MM.1S (cell line): Measurements from ENCODE around the gene METTL22.

Source experiments
- DNase-seq: peaks from one replicate; pipeline ENCODE4 v3.0.0-alpha.2; 2015
- H2AFZ ChIP-seq: fragments of 300-600 bp; sonication (generic); 2 replicates; pipeline ENCODE4 v1.6.0; 2016; ENCODE audit warnings: antibody characterized with exemption, low read length
- H3F3A ChIP-seq: fragments of 300-600 bp; sonication (generic); 2 replicates; pipeline ENCODE4 v1.6.1; 2016; ENCODE audit warnings: mild to moderate bottlenecking, antibody characterized with exemption, low read length, moderate library complexity, mixed read lengths; ENCODE audit not compliant: insufficient read depth
- H3K27ac ChIP-seq: fragments of 300-600 bp; sonication (generic); 2 replicates; pipeline ENCODE4 v1.5.1; 2016; ENCODE audit warnings: mild to moderate bottlenecking, low read length
- H3K27me3 ChIP-seq: fragments of 300-600 bp; sonication (generic); replicated peaks from 2 replicates; pipeline ENCODE4 v1.6.0; 2016; ENCODE audit warnings: low read length; ENCODE audit not compliant: insufficient read depth
- H3K36me3 ChIP-seq: fragments of 300-600 bp; sonication (generic); replicated peaks from 2 replicates; pipeline ENCODE4 v1.6.1; 2016; ENCODE audit warnings: mild to moderate bottlenecking, low read length, mixed read lengths; ENCODE audit not compliant: insufficient read depth
- H3K4me1 ChIP-seq: fragments of 300-600 bp; sonication (generic); 2 replicates; pipeline ENCODE4 v1.6.1; 2016; ENCODE audit warnings: low read length, mixed read lengths
- H3K4me2 ChIP-seq: fragments of 300-600 bp; sonication (generic); 2 replicates; pipeline ENCODE4 v1.6.0; 2016; ENCODE audit warnings: low read depth, low read length
- H3K4me3 ChIP-seq: fragments of 300-600 bp; sonication (generic); 2 replicates; pipeline ENCODE4 v1.5.1; 2016; ENCODE audit warnings: low read length, mixed read lengths
- H3K79me2 ChIP-seq: fragments of 300-600 bp; sonication (generic); 2 replicates; pipeline ENCODE4 v1.6.1; 2016; ENCODE audit warnings: mixed run types, low read length, mixed read lengths
- H3K9ac ChIP-seq: fragments of 300-600 bp; sonication (generic); 2 replicates; pipeline ENCODE4 v1.6.1; 2016; ENCODE audit warnings: low read length, mixed read lengths
- H3K9me2 ChIP-seq: fragments of 300-600 bp; sonication (generic); replicated peaks from 2 replicates; pipeline ENCODE4 v1.6.1; 2016; ENCODE audit warnings: mild to moderate bottlenecking, low read length, mixed read lengths; ENCODE audit not compliant: insufficient read depth
- H3K9me3 ChIP-seq: fragments of 300-600 bp; sonication (generic); replicated peaks from 2 replicates; pipeline ENCODE4 v1.6.1; 2016; ENCODE audit warnings: mild to moderate bottlenecking, low read length, mixed read lengths; ENCODE audit not compliant: insufficient read depth
- H4K20me1 ChIP-seq: fragments of 300-600 bp; sonication (generic); 2 replicates; pipeline ENCODE4 v1.6.1; 2016; ENCODE audit warnings: mild to moderate bottlenecking, low read length, moderate library complexity, mixed read lengths; ENCODE audit not compliant: insufficient read depth
- CTCF ChIP-seq: fragments of 300-600 bp; sonication (generic); IDR thresholded peaks from 2 replicates; pipeline ENCODE4 v1.5.1; 2016; ENCODE audit warnings: antibody characterized with exemption, low read length, mixed read lengths
- EZH2 ChIP-seq: fragments of 300-600 bp; sonication (generic); optimal IDR thresholded peaks from 2 replicates; pipeline ENCODE3; 2017; ENCODE audit warnings: low read depth, mild to moderate bottlenecking, antibody characterized with exemption, low read length, mixed read lengths
- EZH2phosphoT487 ChIP-seq: fragments of 300-600 bp; sonication (generic); IDR thresholded peaks from 2 replicates; pipeline ENCODE4 v1.6.1; 2018; ENCODE audit warnings: antibody characterized with exemption, low read length

The METTL22 gene

GRCh38 chr16:8668113-8668512, 46.6 kb downstream of the METTL22 start:
- Histone ChIP-seq H3F3A (no peaks in the 10 kb centered on the region), H2AFZ (no peak overlapping the region), H3K4me2 (no peak overlapping the region), H3K27me3 (no peaks in the 10 kb centered on the region), H3K9me2 (no peaks in the 10 kb centered on the region), H3K36me3 (no peaks in the 10 kb centered on the region), H3K9me3 (no peaks in the 10 kb centered on the region), H3K4me1 (no peaks in the 10 kb centered on the region), H3K79me2 (no peaks in the 10 kb centered on the region), H3K4me3 (no peak overlapping the region), H3K27ac (no peak overlapping the region), H3K9ac (no peak overlapping the region), H4K20me1 (no peaks in the 10 kb centered on the region)
- no peak for DNase-seq
- TF ChIP-seq EZH2phosphoT487 = no peak
- no peak for TF ChIP-seq EZH2
- TF ChIP-seq CTCF = no peak

GRCh38 chr16:8669481-8669880, 48.0 kb downstream of the METTL22 start:
- no peaks in the 10 kb centered on the region for H4K20me1 ChIP-seq
- H3K9me2 ChIP-seq = no peaks in the 10 kb centered on the region
- TF ChIP-seq CTCF (no peak), EZH2 (no peak), EZH2phosphoT487 (no peak)
- no peak overlapping the region for H3K9ac ChIP-seq
- no peaks in the 10 kb centered on the region for H3K9me3 ChIP-seq
- no peak overlapping the region for H3K4me2 ChIP-seq
- H2AFZ ChIP-seq = no peak overlapping the region
- no peak overlapping the region for H3K27ac ChIP-seq
- H3K4me3 ChIP-seq = no peak overlapping the region
- DNase-seq = no peak
- H3K79me2 ChIP-seq = no peaks in the 10 kb centered on the region
- no peaks in the 10 kb centered on the region for H3K27me3 ChIP-seq
- no peaks in the 10 kb centered on the region for H3F3A ChIP-seq
- no peaks in the 10 kb centered on the region for H3K4me1 ChIP-seq
- no peaks in the 10 kb centered on the region for H3K36me3 ChIP-seq

- DNase-seq = no peak
- no peak overlapping the region for H3K9ac ChIP-seq
- no peak overlapping the region for H2AFZ ChIP-seq
- no peaks in the 10 kb centered on the region for H3K4me1 ChIP-seq
- no peaks in the 10 kb centered on the region for H3K9me3 ChIP-seq
- no peak overlapping the region for H3K27ac ChIP-seq
- no peaks in the 10 kb centered on the region for H3K27me3 ChIP-seq
- no peak overlapping the region for H3K4me3 ChIP-seq
- no peaks in the 10 kb centered on the region for H3K36me3 ChIP-seq
- H3K4me2 ChIP-seq = no peak overlapping the region
- H4K20me1 ChIP-seq = no peaks in the 10 kb centered on the region
- H3K9me2 ChIP-seq = no peaks in the 10 kb centered on the region
- TF ChIP-seq CTCF (no peak), EZH2 (no peak), EZH2phosphoT487 (no peak)
- H3K79me2 ChIP-seq = no peaks in the 10 kb centered on the region
- no peaks in the 10 kb centered on the region for H3F3A ChIP-seq
Measured at GRCh38 chr16:8670014-8670560, 48.6 kb downstream of the METTL22 start.
